Lung (tissue), 12 donors: ENCODE measurements around the gene SVIL. TPM values are rescaled to one million over a fixed set of nuclear protein-coding genes. Genes with fewer than 3 reads are reported as not detected.

Experiments used
- ATAC-seq: fragments of 200-7000 bp; cut with Tn5 transposase; one replicate; pipeline ENCODE4 v1.9.1; 2020; ENCODE audit warnings: moderate number of reproducible peaks; ENCODE audit not compliant: insufficient read depth, low FRiP score
- DNase-seq, 3 donors: peaks; one replicate each; pipeline ENCODE4 v3.0.0-alpha.2; 2013 to 2017
- H3K27ac ChIP-seq, 2 donors: one replicate each; pipeline ENCODE4 v1.5.1; 2013; ENCODE audit warnings: mild to moderate bottlenecking in 2 of 2, moderate library complexity in 2 of 2, control low read depth in 1 of 2, inconsistent platforms in 1 of 2, low read depth in 1 of 2, low read length in 1 of 2
- H3K27me3 ChIP-seq, 3 donors: one replicate each; pipeline ENCODE4 v1.5.1; 2013; ENCODE audit warnings: low read length in 2 of 3; ENCODE audit not compliant: control insufficient read depth in 3 of 3, insufficient read depth in 3 of 3
- H3K36me3 ChIP-seq, 4 donors: one replicate each; pipeline ENCODE4 v1.5.1; 2013; ENCODE audit warnings: low read length in 4 of 4, mild to moderate bottlenecking in 1 of 4, moderate library complexity in 1 of 4; ENCODE audit not compliant: control insufficient read depth in 4 of 4, insufficient read depth in 4 of 4
- H3K4me1 ChIP-seq, 5 donors: one replicate each; pipeline ENCODE4 v1.5.1; 2013; ENCODE audit warnings: low read length in 5 of 5, mild to moderate bottlenecking in 2 of 5, moderate library complexity in 1 of 5; ENCODE audit not compliant: control insufficient read depth in 5 of 5, insufficient read depth in 5 of 5
- H3K4me3 ChIP-seq: one replicate; pipeline ENCODE4 v1.5.1; 2013; ENCODE audit warnings: mild to moderate bottlenecking, control low read depth, moderate library complexity
- H3K9ac ChIP-seq, 2 donors: one replicate each; pipeline ENCODE4 v1.5.1; 2013; ENCODE audit warnings: low read length in 2 of 2, control low read depth in 1 of 2; ENCODE audit not compliant: insufficient read depth in 1 of 2
- H3K9me3 ChIP-seq, 4 donors: one replicate each; pipeline ENCODE4 v1.5.1; 2013; ENCODE audit warnings: low read length in 3 of 4, mild to moderate bottlenecking in 1 of 4, moderate library complexity in 1 of 4; ENCODE audit not compliant: control insufficient read depth in 4 of 4, insufficient read depth in 3 of 4
- WGBS, 2 donors: extraction: QIAGEN DNeasy Blood & Tissue Kit; methylation state at CpG; one replicate each; pipeline ENCODE4 v1.1.7; 2013; 5-methylcytosine and 5-hydroxymethylcytosine counted together
- polyA plus RNA-seq, 2 donors: library from polyadenylated mRNA; stranded (reverse); fragments of 200-250 nt; gene quantifications; one replicate each; pipeline ENCODE4 v1.2.1, GENCODE V29; 2013
- total RNA-seq, 2 donors: library from RNA; depleted of rRNA in 1 of 2; stranded (reverse); fragments of >200 nt in 1 of 2; gene quantifications; one replicate each; pipeline ENCODE4 v1.2.1, GENCODE V29; 2014 to 2021
- TF ChIP-seq, protein P1 (sequence below): IDR thresholded peaks from 2 replicates; pipeline ENCODE4 v1.5.1; 2012; ENCODE audit warnings: mild to moderate bottlenecking; ENCODE audit errors: control extremely low read depth, extremely low read depth
- donor health status: control.
- donor health status: control.
- donor health status: Bipolar disorder and iron deficiency.
- donor health status: healthy.
- donor health status: DM: yes; HTN: yes; CAD: no.

Gene SVIL
- total and polyA plus RNA-seq, 4 donors: 13.6 to 117 (median 44.0) TPM

DNA sequence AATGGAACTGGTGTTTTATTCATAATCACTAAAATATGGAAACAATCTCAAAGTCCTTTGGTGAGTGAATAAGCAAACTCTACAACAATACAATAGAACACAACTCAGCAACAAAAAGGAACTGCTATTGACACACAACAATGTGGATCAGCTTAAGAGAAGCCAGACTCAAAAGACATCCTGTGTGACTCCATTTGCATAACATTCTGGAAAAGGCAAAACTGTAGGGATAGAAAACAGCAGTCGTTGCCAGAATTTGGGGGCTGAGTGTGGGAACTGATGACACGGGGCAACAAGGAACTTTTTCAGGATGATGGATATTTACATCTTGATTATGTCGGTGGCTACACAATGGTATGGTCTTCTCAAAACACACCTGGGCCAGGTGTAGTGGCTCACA is 32.4 kb upstream of the SVIL start:
- DNase-seq (no peak), ATAC-seq (no peak)
- Histone ChIP-seq H3K4me1 (peaks cover 0 to 5% (median 0%) of the 10 kb centered on the region in 5 donors), H3K27ac (no peak overlapping the region), H3K4me3 (no peak overlapping the region), H3K9me3 (no peaks in the 10 kb centered on the region), H3K36me3 (peaks cover 0 to 2% (median under 1%) of the 10 kb centered on the region in 4 donors), H3K27me3 (no peaks in the 10 kb centered on the region), H3K9ac (no peak overlapping the region)
- WGBS, 2 donors: 85 to 87% methylated on average over 3 of the region's 3 CpGs
- TF ChIP-seq, protein P1, sequence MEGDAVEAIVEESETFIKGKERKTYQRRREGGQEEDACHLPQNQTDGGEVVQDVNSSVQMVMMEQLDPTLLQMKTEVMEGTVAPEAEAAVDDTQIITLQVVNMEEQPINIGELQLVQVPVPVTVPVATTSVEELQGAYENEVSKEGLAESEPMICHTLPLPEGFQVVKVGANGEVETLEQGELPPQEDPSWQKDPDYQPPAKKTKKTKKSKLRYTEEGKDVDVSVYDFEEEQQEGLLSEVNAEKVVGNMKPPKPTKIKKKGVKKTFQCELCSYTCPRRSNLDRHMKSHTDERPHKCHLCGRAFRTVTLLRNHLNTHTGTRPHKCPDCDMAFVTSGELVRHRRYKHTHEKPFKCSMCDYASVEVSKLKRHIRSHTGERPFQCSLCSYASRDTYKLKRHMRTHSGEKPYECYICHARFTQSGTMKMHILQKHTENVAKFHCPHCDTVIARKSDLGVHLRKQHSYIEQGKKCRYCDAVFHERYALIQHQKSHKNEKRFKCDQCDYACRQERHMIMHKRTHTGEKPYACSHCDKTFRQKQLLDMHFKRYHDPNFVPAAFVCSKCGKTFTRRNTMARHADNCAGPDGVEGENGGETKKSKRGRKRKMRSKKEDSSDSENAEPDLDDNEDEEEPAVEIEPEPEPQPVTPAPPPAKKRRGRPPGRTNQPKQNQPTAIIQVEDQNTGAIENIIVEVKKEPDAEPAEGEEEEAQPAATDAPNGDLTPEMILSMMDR: no peak

DNA sequence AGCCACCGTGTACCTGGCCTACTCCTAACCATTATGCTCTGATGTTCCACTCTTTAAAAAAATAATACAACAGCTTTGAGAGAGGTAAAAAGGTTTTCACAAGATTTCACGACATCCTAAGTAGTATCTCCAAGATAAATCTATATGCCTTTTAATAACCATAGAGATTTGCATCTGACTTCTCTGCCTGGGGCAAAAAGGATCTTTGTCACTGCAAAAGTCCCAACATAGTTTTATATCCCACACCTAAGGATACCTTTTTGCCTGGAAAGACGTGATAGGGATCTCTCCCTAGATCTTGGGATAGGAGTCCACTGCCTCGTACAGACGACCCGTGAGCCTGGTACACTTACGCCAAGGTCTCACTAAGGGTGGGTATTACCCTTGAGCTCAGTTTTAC is 31.4 kb upstream of the SVIL start:
- peaks cover 0 to 5% (median 2%) of the 10 kb centered on the region in 5 donors for H3K4me1 ChIP-seq
- 93 to 96% methylated on average over 7 of the region's 7 CpGs for WGBS, 2 donors
- H3K9me3 ChIP-seq: no peaks in the 10 kb centered on the region
- peaks cover 0 to 1% (median 0%) of the 10 kb centered on the region in 4 donors for H3K36me3 ChIP-seq
- H3K27me3 ChIP-seq: no peaks in the 10 kb centered on the region
- no peak overlapping the region for H3K27ac ChIP-seq
- ATAC-seq (no peak), DNase-seq (no peak)
- H3K9ac ChIP-seq: no peak overlapping the region
- TF ChIP-seq, protein P1: no peak
- H3K4me3 ChIP-seq: no peak overlapping the region

DNA sequence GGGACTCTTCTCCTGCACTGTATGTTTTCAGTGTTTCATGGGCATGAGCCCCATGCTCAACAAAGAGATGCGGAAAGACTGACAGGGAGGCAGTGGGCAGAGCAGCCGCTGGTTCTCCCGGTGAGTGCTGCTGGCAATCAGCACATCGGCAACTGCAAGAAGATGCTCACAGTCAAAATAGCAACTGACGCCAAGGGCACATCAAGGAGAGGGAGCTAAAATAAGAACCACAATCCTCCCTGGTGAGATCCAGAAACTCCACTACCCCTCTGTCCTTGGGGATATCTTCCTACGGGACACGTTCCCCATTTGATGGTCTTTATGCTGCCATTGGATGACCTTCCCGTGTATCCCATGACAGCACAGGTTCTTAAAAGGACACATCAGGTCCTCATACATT is 28.9 kb upstream of the SVIL start:
- H3K36me3 ChIP-seq: no peaks in the 10 kb centered on the region
- TF ChIP-seq, protein P1: no peak
- H3K9me3 ChIP-seq: no peaks in the 10 kb centered on the region
- no peak overlapping the region for H3K4me3 ChIP-seq
- WGBS, 2 donors: 96 to 99% methylated on average over 8 of the region's 8 CpGs
- no peak overlapping the region for H3K9ac ChIP-seq
- no peak overlapping the region for H3K27ac ChIP-seq
- ATAC-seq: no peak
- peaks cover 0 to 12% (median 4%) of the 10 kb centered on the region in 5 donors for H3K4me1 ChIP-seq
- H3K27me3 ChIP-seq: no peaks in the 10 kb centered on the region
- DNase-seq: no peak
